GM19238 (cell line): ENCODE measurements around the gene MACIR.

ENCODE experiments used
- DNase-seq: peaks from one replicate; pipeline ENCODE4 v3.0.0; 2011; ENCODE audit warnings: low spot score; ENCODE audit not compliant: insufficient read length

The MACIR gene

GRCh38 chr5:103245761-103246160 is 12.8 kb upstream of the MACIR start:
- no peak for DNase-seq

GRCh38 chr5:103247118-103247517 is 11.4 kb upstream of the MACIR start:
- DNase-seq, result no peak

GRCh38 chr5:103249068-103249467 is 9.5 kb upstream of the MACIR start:
- no peak for DNase-seq

- DNase-seq, result no peak
Observed at GRCh38 chr5:103254921-103255320, 3.6 kb upstream of the MACIR start.

GRCh38 chr5:103255691-103256090 is 2.9 kb upstream of the MACIR start:
- DNase-seq, result no peak

- DNase-seq, result no peak
Observed at GRCh38 chr5:103256178-103256577, 2.4 kb upstream of the MACIR start.

GRCh38 chr5:103258957-103259704 is 568 bp downstream of the MACIR start:
- peak; percentile 16 for DNase-seq

GRCh38 chr5:103259705-103260355 is 1.3 kb downstream of the MACIR start:
- no peak for DNase-seq

GRCh38 chr5:103260951-103261350 is 2.4 kb downstream of the MACIR start:
- DNase-seq, result peak; percentile 5

- DNase-seq, result no peak
Observed at GRCh38 chr5:103262422-103262871, 3.9 kb downstream of the MACIR start.

- no peak for DNase-seq
Observed at GRCh38 chr5:103263054-103263453, 4.5 kb downstream of the MACIR start.

- DNase-seq, result no peak
Observed at GRCh38 chr5:103264508-103264907, 5.9 kb downstream of the MACIR start.

- no peak for DNase-seq
Observed at GRCh38 chr5:103270581-103270980, 12.0 kb downstream of the MACIR start.

GRCh38 chr5:103271570-103272289 is 13.2 kb downstream of the MACIR start:
- DNase-seq, result no peak

- DNase-seq, result no peak
Observed at GRCh38 chr5:103272377-103272776, 13.8 kb downstream of the MACIR start.

GRCh38 chr5:103273952-103274351 is 15.4 kb downstream of the MACIR start:
- DNase-seq, result no peak

- no peak for DNase-seq
Observed at GRCh38 chr5:103275851-103276250, 17.3 kb downstream of the MACIR start.

- no peak for DNase-seq
Observed at GRCh38 chr5:103280967-103281366, 22.4 kb downstream of the MACIR start.

- no peak for DNase-seq
Observed at GRCh38 chr5:103283120-103283519, 24.6 kb downstream of the MACIR start.

- DNase-seq, result no peak
Observed at GRCh38 chr5:103283869-103284268, 25.3 kb downstream of the MACIR start.

- DNase-seq, result no peak
Observed at GRCh38 chr5:103286622-103287021, 28.1 kb downstream of the MACIR start.

GRCh38 chr5:103289024-103289423 is 30.5 kb downstream of the MACIR start:
- DNase-seq, result no peak
